Naive B cell (primary cell): ENCODE results near the gene C1QTNF3. TPM values are rescaled to one million over a fixed set of nuclear protein-coding genes. Genes with fewer than 3 reads are reported as not detected.
A peak's percentile ranks its signal among the peaks of the same experiment; 100 is the strongest.
"Not testable (repeated sequence)": the region's sequence is repeated elsewhere in the genome, so short reads cannot be mapped to it uniquely, and the experiment has no call there.

Experiments used
- ATAC-seq, 2 donors: fragments of 150-1000 bp; cut with Tn5 transposase; 2 replicates each; pipeline ENCODE4 v1.10.0; 2021; ENCODE audit warnings: low read depth in 2 of 2, mild to moderate bottlenecking in 2 of 2, moderate library complexity in 2 of 2
- DNase-seq: peaks from one replicate; pipeline ENCODE4 v3.0.0; 2022
- H3K27ac Mint-ChIP-seq, 6 donors: one replicate each; pipeline ENCODE4 v1.8.0; 2020 to 2022; ENCODE audit warnings: mild to moderate bottlenecking in 6 of 6, mixed read lengths in 6 of 6, moderate library complexity in 5 of 6, inconsistent platforms in 2 of 6
- H3K27me3 Mint-ChIP-seq, 3 donors: one replicate each; pipeline ENCODE4 v1.8.0; 2021 to 2022; ENCODE audit warnings: mixed read lengths in 3 of 3, mild to moderate bottlenecking in 1 of 3
- H3K36me3 Mint-ChIP-seq, 2 donors: one replicate each; pipeline ENCODE4 v1.8.0; 2020 to 2022; ENCODE audit warnings: mixed read lengths in 2 of 2, inconsistent platforms in 1 of 2, mild to moderate bottlenecking in 1 of 2
- H3K4me1 Mint-ChIP-seq, 3 donors: one replicate each; pipeline ENCODE4 v1.8.0; 2020 to 2022; ENCODE audit warnings: mixed read lengths in 3 of 3, inconsistent platforms in 1 of 3, mild to moderate bottlenecking in 1 of 3, moderate library complexity in 1 of 3
- H3K4me3 Mint-ChIP-seq, 8 donors: one replicate each; pipeline ENCODE4 v1.8.0; 2020 to 2022; ENCODE audit warnings: mild to moderate bottlenecking in 8 of 8, mixed read lengths in 8 of 8, moderate library complexity in 8 of 8, inconsistent platforms in 2 of 8
- H3K9me3 Mint-ChIP-seq, 7 donors: one replicate each; pipeline ENCODE4 v1.8.0; 2020 to 2022; ENCODE audit warnings: mixed read lengths in 7 of 7, mild to moderate bottlenecking in 5 of 7, inconsistent platforms in 2 of 7, moderate library complexity in 1 of 7
- polyA plus RNA-seq, 6 donors: library from polyadenylated mRNA; unstranded; fragments of 300-500 nt; fragmentation: Illumina TruSeq; gene quantifications; one replicate each; pipeline ENCODE4 v1.2.3, GENCODE V29; 2021; ENCODE audit warnings: low read depth in 6 of 6

C1QTNF3 gene
- polyA plus RNA-seq, 6 donors from 2014 or later, result 0.51 to 0.92 (median 0.67) TPM; not detected in 2

DNA sequence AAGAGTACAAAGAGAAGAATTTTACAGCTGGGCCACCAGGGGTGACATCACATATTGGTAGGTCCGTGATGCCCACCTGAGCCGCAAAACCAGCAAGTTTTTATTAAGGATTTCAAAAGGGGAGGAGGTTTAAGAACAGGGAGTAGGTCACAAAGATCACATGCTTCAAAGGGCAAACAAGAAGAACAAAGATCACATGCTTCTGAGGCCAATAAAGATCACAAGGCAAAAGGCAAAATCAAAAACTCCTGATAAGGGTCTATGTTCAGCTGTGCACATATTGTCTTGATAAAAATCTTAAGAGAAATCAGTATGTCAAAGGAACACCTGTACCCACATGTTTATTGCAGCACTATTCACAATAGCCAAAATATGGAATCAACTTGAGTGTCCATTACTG is 32.9 kb downstream of the C1QTNF3 start:
- H3K4me3 Mint-ChIP-seq, result peak overlapping the region in 1 of 8 donors; percentile 95
- not testable (repeated sequence) for ATAC-seq, H3K27ac Mint-ChIP-seq, H3K27me3 Mint-ChIP-seq, DNase-seq, H3K36me3 Mint-ChIP-seq
- H3K9me3 Mint-ChIP-seq, result peaks cover 0 to 11% (median 0%) of the 10 kb centered on the region in 7 donors
- H3K4me1 Mint-ChIP-seq, result peaks cover 19 to 31% (median 29%) of the 10 kb centered on the region in 3 donors

DNA sequence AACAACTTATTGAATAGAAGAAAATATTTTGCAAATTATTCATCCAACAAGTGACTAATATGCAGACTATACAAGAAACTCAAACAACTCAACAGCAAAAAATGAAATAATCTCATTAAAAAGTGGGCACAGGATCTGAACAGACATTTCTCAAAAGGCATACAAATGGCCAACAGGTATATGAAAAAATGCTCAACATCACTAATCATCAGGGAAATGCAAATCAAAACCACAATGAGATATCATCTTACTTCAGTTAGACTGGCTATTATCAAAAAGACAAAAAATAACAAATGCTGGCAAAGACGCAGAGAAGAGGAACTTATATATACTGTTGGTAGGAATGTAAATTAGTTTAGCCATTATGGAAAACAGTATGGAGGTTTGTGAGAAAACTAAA is 33.4 kb downstream of the C1QTNF3 start:
- H3K27ac Mint-ChIP-seq, result no peak overlapping the region
- peaks cover 0 to 8% (median 0%) of the 10 kb centered on the region in 3 donors for H3K27me3 Mint-ChIP-seq
- H3K9me3 Mint-ChIP-seq, result peaks cover 0 to 11% (median 0%) of the 10 kb centered on the region in 7 donors
- peaks cover 19 to 31% (median 29%) of the 10 kb centered on the region in 3 donors for H3K4me1 Mint-ChIP-seq
- ATAC-seq (no peak), DNase-seq (no peak)
- H3K36me3 Mint-ChIP-seq, result peaks cover 0 to 7% of the 10 kb centered on the region in 2 donors
- H3K4me3 Mint-ChIP-seq, result peak overlapping the region in 3 of 8 donors; percentile 34 to 95 (median 81)

DNA sequence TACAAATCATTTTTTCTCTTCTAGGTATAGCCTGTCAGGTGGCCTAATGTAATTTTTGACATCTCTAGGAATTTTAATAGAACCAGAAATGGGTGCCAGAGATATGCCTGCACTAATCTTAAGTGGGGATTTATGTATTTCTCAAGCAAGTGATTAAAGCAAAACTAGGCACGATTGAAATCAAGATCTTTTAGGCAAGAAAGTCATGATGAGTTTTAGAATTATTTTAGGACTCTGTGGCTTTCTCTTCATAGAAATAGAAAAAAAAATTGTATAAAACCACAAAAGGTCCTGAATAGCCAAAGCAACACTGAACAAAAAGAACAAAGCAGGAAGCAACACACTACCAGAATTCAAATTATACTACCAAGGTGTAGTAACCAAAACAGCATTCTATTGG is 34.2 kb downstream of the C1QTNF3 start:
- no peak for ATAC-seq
- Mint-ChIP-seq H3K36me3 (peaks cover 4 to 14% of the 10 kb centered on the region in 2 donors), H3K27me3 (peaks cover 0 to 8% (median 0%) of the 10 kb centered on the region in 3 donors), H3K4me1 (peaks cover 19 to 31% (median 29%) of the 10 kb centered on the region in 3 donors), H3K9me3 (peaks cover 0 to 8% (median 0%) of the 10 kb centered on the region in 7 donors), H3K27ac (peak overlapping the region; percentile 5 to 94 (median 80)), H3K4me3 (peak overlapping the region; percentile 81 to 99 (median 98))
- no peak for DNase-seq

DNA sequence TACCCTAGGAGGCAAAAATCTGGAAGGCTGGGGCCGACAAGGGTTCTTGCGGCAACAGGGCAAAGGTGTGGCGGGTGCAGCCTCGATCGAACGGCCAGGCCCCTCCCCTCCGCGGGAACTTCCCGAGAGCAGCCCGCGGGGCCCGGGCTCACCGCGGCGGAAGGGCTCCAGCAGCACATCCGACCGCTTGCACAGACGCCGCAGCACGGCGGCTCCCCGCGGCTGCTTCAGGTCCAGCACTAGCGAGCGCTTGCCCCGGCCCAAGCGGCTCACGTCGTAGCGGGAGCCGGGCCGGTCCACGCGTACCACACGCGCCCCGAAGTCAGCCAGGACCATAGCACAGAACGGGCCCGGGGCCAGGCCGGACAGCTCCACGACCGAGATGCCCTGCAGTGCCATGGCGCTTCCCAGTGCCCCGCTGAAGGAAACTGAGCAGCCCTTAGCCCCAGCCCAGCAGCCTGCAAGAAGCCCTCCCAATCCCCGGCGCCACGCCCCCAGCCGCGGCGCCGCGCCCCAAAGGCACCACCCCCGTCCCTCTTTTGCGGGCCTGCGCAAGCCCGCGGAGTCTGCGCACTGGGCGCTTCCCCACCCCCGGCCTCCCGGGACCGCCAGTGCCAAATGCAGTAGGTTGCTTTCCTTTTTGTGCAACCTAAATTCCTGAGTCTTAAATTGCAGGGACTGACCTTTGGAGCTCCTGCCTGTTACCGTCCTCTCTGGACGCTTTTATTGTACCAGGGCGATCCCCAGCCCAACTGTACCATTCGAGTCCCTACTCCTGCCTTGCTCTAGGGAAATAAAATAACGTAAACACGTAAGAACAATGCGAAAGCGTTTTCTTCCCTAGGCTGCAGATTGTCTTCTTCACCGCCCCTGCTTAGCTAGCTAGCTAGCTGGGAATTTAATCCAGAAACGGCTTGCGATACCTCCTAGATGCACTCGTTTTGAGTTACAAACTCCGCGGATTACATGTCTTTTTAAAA is 35.1 kb downstream of the C1QTNF3 start, which contains the start of gene AMACR:
Gene AMACR, minus strand, starts transcription at position 430 of the 980 bp plus-strand sequence. Its CDS starts 31 bp downstream, at position 399.
- DNase-seq (peak; percentile 72), ATAC-seq (peak; percentile 84 to 85)
- Mint-ChIP-seq H3K27ac (peak within 1 kb of the TSS; percentile 65 to 94 (median 89)), H3K4me3 (peak within 1 kb of the TSS; percentile 81 to 99 (median 98)), H3K4me1 (peaks cover 19 to 31% (median 29%) of the 10 kb centered on the region in 3 donors), H3K36me3 (peaks cover 12 to 22% of the 10 kb centered on the region in 2 donors), H3K9me3 (no peaks in the 10 kb centered on the region), H3K27me3 (peaks cover 0 to 8% (median 0%) of the 10 kb centered on the region in 3 donors)

DNA sequence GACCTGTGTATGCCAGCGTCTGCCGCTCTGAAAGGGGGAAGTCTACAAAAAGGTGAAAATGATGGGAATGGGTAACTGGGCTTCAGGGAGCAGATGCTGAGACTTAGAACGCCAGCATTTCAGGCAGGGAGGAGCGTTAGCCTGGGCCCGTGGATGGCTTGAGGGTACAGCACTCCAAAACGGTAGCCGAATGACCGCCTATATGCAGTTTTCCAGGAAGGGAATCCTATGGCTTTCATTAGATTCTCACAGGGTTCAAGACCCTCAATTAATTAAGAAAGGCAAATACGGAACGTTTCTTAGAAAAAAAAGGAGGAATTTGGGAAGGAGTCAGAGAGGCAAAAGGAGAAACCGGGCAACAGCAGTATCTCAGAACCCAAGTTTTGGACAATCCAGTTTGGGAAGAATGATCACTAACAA is 35.8 kb downstream of the C1QTNF3 start:
- peaks cover 12 to 22% of the 10 kb centered on the region in 2 donors for H3K36me3 Mint-ChIP-seq
- no peak for DNase-seq
- ATAC-seq, result no peak
- peak overlapping the region; percentile 81 to 99 (median 98) for H3K4me3 Mint-ChIP-seq
- peak overlapping the region; percentile 53 to 90 (median 74) for H3K27ac Mint-ChIP-seq
- peaks cover 0 to 8% (median 0%) of the 10 kb centered on the region in 3 donors for H3K27me3 Mint-ChIP-seq
- H3K9me3 Mint-ChIP-seq, result no peaks in the 10 kb centered on the region
- peaks cover 19 to 31% (median 29%) of the 10 kb centered on the region in 3 donors for H3K4me1 Mint-ChIP-seq

DNA sequence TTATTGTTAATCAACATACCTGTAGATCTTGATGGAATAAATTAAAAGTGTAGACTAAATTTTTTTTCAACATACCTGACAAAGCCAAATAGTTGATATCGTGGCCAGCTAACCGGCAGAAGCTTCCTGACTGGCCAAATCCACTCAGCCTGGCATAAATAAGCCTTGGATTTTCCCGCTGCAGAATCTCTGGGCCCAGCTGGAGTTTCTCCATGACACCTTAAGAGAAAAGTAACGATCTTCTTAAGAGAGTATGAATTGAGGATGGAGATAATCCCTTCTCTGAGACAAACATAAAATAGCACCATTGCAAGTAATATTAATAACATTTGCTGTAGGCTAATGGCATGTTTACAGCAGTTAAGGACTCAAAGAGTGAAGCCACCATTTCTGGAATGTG is 37.3 kb downstream of the C1QTNF3 start:
- peaks cover 0 to 6% (median 0%) of the 10 kb centered on the region in 3 donors for H3K27me3 Mint-ChIP-seq
- DNase-seq (no peak), ATAC-seq (no peak)
- peaks cover 19 to 31% (median 29%) of the 10 kb centered on the region in 3 donors for H3K4me1 Mint-ChIP-seq
- H3K36me3 Mint-ChIP-seq, result peaks cover 12 to 22% of the 10 kb centered on the region in 2 donors
- no peaks in the 10 kb centered on the region for H3K9me3 Mint-ChIP-seq
- no peak overlapping the region for H3K27ac Mint-ChIP-seq
- H3K4me3 Mint-ChIP-seq, result peak overlapping the region in 3 of 8 donors; percentile 10 to 95 (median 22)

- peak overlapping the region in 1 of 8 donors; percentile 95 for H3K4me3 Mint-ChIP-seq
- DNase-seq (no peak), ATAC-seq (no peak)
- peaks cover 0 to under 1% (median 0%) of the 10 kb centered on the region in 3 donors for H3K27me3 Mint-ChIP-seq
- H3K9me3 Mint-ChIP-seq, result no peaks in the 10 kb centered on the region
- H3K36me3 Mint-ChIP-seq, result peaks cover 12 to 22% of the 10 kb centered on the region in 2 donors
- H3K4me1 Mint-ChIP-seq, result peaks cover 19 to 31% (median 29%) of the 10 kb centered on the region in 3 donors
- peak overlapping the region in 1 of 6 donors; percentile 10 for H3K27ac Mint-ChIP-seq
Observed at GRCh38 chr5:34005211-34005610, 37.8 kb downstream of the C1QTNF3 start.

DNA sequence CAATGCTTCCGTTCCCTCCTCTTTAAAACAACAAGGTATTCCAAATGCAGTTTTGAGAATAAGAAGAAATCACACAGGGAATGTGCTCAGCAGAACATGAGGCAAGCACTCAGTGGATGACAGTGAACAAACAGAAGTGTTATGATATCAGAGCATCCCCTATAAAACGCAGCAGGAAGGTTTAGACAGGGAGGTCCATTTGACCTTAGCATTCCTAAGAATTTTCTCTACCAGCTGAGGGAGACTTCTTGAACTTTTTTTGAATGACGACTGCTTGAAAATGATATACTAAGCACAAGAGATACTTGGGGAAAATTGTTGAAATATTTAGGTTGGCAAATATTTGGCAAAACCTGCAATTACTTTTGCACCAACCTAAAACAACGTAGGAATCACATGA is 39.1 kb downstream of the C1QTNF3 start:
- ATAC-seq (no peak), DNase-seq (no peak)
- peaks cover 15 to 20% (median 17%) of the 10 kb centered on the region in 3 donors for H3K4me1 Mint-ChIP-seq
- no peaks in the 10 kb centered on the region for H3K27me3 Mint-ChIP-seq
- no peak overlapping the region for H3K4me3 Mint-ChIP-seq
- H3K27ac Mint-ChIP-seq, result peak overlapping the region in 2 of 6 donors; percentile 8 to 23
- H3K36me3 Mint-ChIP-seq, result peaks cover 12 to 22% of the 10 kb centered on the region in 2 donors
- H3K9me3 Mint-ChIP-seq, result no peaks in the 10 kb centered on the region

DNA sequence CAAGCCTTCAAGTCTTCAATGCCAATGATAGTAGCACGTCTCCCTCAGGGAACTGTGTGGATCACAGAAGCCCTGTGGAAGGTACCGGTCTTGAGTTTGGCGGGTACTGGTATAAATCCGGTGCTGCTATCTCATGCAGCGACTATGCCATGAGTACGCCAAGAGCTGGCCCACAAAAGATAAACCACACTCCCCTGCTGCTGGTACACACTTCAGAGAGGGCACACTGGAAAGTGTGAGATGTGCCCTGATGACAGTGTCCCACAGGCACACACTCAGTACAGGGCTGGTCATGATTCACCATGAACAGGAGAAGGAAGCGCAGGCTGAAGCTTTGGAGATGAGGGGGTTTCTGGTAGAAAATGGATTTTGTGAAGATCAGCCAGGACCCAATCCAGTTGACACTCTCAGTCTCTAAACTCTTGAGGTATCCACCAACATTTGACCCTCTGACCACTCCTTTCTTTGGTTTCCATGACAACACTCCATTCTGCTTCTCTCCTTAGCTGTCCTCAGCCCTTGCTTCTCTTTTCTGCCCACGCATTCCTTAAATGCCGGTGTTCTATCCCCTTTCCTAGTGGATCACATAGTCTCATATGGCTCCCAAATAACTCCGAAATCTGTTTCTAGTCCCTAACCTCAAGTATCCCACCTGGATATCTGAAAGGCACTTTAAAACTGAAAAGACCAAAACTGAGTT is 40.2 kb downstream of the C1QTNF3 start:
- DNase-seq (no peak), ATAC-seq (no peak)
- Mint-ChIP-seq H3K9me3 (no peaks in the 10 kb centered on the region), H3K27me3 (no peaks in the 10 kb centered on the region), H3K36me3 (peaks cover 12 to 22% of the 10 kb centered on the region in 2 donors), H3K27ac (peak overlapping the region in 1 of 6 donors; percentile 74), H3K4me1 (peaks cover 9 to 15% (median 14%) of the 10 kb centered on the region in 3 donors), H3K4me3 (peak overlapping the region in 1 of 8 donors; percentile 37)

DNA sequence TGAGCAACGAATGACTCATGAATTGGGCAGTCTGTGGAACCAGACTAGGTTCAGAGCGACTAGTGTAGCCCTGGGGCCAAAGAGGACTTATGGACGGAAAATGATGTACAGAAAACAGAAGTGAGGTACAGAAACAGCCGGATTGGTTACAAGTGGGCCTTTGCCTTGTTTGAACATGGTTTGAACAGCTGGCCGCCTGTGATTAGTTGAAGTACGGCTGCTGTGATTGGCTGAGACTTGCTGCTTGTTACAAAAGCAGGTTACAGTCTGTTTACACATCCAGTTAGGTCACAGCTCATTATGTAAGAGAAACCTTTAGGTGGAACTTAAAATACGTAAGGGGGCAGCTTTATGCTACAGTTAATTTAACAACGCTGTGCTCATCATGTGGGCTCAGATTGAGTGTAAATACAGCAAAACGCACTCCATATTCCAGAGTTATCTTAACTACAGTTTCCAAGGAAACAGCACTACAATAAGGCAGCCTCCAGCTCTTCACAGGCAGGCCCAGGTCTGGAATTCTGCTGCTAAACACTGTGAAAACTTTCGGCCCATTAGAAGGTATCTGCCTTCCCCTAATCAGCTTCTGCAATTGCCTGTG is 41.7 kb downstream of the C1QTNF3 start:
- Mint-ChIP-seq H3K27me3 (no peaks in the 10 kb centered on the region), H3K36me3 (peaks cover 12 to 28% of the 10 kb centered on the region in 2 donors), H3K9me3 (no peaks in the 10 kb centered on the region), H3K4me3 (no peak overlapping the region), H3K4me1 (peaks cover 6 to 9% (median 8%) of the 10 kb centered on the region in 3 donors), H3K27ac (peak overlapping the region in 1 of 6 donors; percentile 38)
- ATAC-seq (no peak), DNase-seq (no peak)

GRCh38 chr5:33999978-34000377 is 43.0 kb downstream of the C1QTNF3 start:
- Mint-ChIP-seq H3K4me3 (no peak overlapping the region), H3K4me1 (peaks cover 3 to 6% (median 5%) of the 10 kb centered on the region in 3 donors), H3K36me3 (peaks cover 15 to 24% of the 10 kb centered on the region in 2 donors), H3K27me3 (no peaks in the 10 kb centered on the region), H3K9me3 (no peaks in the 10 kb centered on the region), H3K27ac (no peak overlapping the region)
- ATAC-seq, result no peak
- no peak for DNase-seq

DNA sequence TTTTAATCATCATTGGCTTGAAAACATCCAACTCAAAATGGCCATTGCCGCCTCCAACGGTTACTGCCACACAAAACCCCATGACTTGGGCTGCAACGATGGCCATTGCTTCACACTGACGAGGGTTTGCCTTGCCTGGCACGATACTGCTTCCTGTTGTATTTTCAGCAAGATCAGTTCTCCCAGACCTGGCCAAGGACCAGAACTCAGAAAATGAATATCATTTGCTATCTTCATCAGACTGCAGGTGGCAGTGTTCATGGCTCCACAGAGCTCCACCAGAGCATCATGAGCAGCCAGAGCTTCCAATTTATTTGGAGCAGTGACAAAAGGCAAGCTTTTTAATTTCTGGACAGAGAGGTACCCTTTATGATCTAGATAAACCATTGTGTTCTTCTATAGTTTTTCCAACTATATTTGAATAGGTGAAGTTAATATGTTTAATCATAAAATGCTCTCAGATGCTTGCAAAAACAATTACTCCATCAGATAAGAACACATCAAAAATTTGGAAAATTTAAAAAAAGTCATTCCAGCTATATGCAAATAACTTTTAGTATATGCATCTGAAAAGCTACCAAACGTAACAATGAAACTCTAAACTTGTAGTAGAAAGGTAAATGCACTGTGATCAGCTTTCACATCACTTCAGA is 45.6 kb downstream of the C1QTNF3 start:
- Mint-ChIP-seq H3K9me3 (no peaks in the 10 kb centered on the region), H3K27ac (peak overlapping the region in 3 of 6 donors; percentile 39 to 94 (median 49)), H3K4me1 (peaks cover 5 to 6% (median 6%) of the 10 kb centered on the region in 3 donors), H3K27me3 (no peaks in the 10 kb centered on the region), H3K4me3 (no peak overlapping the region), H3K36me3 (peaks cover 11% of the 10 kb centered on the region in 2 donors)
- ATAC-seq, result peak in 1 of 2 donors; percentile 54
- DNase-seq, result peak; percentile 6
